Coronary artery (tissue), 2 donors: ENCODE data around the gene KRT74.

Experiments used
- DNase-seq: peaks from one replicate; pipeline ENCODE4 v3.0.0-alpha.2; 2017; ENCODE audit warnings: low spot score
- H3K27ac ChIP-seq, 2 donors: fragments of 200-600 bp; sonication (generic); one replicate each; pipeline ENCODE4 v1.5.1; 2016 to 2019
- H3K4me3 ChIP-seq: fragments of 200-600 bp; sonication (generic); 2 replicates; pipeline ENCODE4 v1.5.1; 2016; ENCODE audit warnings: mild to moderate bottlenecking, moderate library complexity
- CTCF ChIP-seq: fragments of 200-600 bp; sonication (generic); IDR thresholded peaks from one replicate; pipeline ENCODE4 v1.5.1; 2019; ENCODE audit warnings: antibody characterized with exemption

Gene KRT74

GRCh38 chr12:52523824-52524223 is 49.8 kb downstream of the KRT74 start:
- DNase-seq: peak; percentile 19
- Histone ChIP-seq H3K27ac (no peak overlapping the region), H3K4me3 (no peak overlapping the region)
- TF ChIP-seq CTCF: no peak

- Histone ChIP-seq H3K27ac (no peak overlapping the region), H3K4me3 (no peak overlapping the region)
- TF ChIP-seq CTCF: no peak
- DNase-seq: peak; percentile 53
These were observed 51.2 kb downstream of the KRT74 start for GRCh38 chr12:52522346-52523011.

DNA sequence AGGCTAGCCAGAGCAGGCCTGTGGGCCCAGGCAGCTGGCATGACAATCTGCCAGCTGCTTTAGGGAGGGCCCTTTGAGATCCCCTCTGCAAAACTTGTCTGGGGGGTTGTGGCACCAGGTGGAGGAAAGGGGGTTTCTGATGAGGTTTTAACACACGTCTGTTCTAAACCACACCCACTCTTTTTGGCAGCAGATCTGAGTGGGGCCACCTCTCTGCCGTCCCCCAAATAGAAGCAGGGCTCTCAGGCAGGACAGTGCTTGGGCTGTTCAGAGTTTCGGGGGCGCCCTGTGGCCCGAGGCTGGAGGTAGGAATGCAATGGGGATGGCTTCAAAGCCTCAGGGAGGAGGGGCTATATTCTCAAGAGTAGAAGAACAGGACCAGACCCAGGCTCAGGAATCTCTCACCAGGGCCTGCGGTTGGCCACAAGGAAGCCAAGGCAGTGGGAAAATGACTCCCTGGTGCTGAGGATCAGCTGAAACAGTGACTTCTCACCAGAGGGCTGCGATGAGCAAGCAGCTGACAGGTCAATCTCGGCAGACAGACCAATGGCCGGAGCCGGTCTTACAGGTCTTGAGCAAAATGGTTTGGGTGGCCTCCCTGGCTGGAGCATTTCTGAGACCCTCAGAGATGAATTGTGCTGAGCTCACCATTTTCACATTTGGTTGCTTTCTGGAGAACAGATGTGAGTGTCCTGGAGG is 51.9 kb downstream of the KRT74 start:
- no peak overlapping the region for H3K27ac ChIP-seq
- DNase-seq: peak; percentile 70
- no peak for TF ChIP-seq CTCF
- H3K4me3 ChIP-seq: no peak overlapping the region

DNA sequence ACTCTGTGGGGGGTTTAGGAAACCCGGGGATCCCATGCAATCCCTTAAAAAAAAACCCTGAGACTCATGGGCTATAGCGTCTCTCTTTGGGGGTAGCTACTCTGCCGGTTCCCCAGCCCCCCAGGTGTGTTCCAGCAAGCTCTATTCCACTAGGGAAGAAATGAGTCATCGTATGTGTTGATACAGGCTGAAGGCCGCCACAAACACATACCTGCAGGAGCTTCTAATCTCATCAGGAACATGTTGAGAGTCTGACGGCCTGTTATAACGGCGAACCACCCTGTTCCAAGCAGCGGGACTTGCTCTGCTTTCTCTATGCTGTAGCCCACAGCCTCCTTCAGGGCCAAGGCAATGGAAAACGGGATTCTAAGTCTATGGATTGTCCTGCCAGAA is 52.5 kb downstream of the KRT74 start:
- Histone ChIP-seq H3K4me3 (no peak overlapping the region), H3K27ac (no peak overlapping the region)
- peak; percentile 59 for DNase-seq
- TF ChIP-seq CTCF: no peak

- H3K4me3 ChIP-seq: no peak within 1 kb of the TSS
- no peak within 1 kb of the TSS for H3K27ac ChIP-seq
- TF ChIP-seq CTCF: no peak
- DNase-seq: peak; percentile 63
These were observed 53.6 kb downstream of the KRT74 start, which contains the start of gene KRT5 for GRCh38 chr12:52519826-52520662. KRT5 (minus strand) TSS chr12:52520394; CDS start chr12:52520296, 98 bp downstream.

DNA sequence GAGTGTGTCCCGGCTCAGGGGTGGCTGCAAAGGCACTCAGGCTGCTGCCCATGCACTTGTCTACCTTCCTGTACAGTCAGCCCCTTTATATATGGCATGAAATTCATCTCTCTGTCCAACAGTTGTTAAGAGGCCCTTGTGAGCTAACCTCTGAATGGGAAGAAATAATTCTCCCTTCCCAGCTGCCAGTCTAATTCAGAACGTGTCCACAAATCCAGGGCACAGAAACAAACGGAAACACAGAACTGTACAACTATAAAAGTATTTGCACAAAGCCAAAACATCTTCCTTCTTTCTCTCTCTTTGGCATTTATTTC is 54.3 kb downstream of the KRT74 start:
- Histone ChIP-seq H3K4me3 (no peak overlapping the region), H3K27ac (no peak overlapping the region)
- no peak for TF ChIP-seq CTCF
- DNase-seq: no peak
